C4-2B (cell line): Measurements from ENCODE around the gene PACS2.

Experiments used
- H3K27ac ChIP-seq: fragments of 450-650 bp; 2 replicates; pipeline ENCODE4 v1.5.1; 2017
- CTCF ChIP-seq: fragments of 450-650 bp; conservative IDR thresholded peaks from 2 replicates; pipeline ENCODE4 v1.5.1; 2017; ENCODE audit warnings: mild to moderate bottlenecking
- ZFX ChIP-seq: fragments of 450-650 bp; IDR thresholded peaks from 2 replicates; pipeline ENCODE4 v1.6.1; 2017

PACS2 gene

GRCh38 chr14:105303949-105304348 lies 10.6 kb upstream of the PACS2 start:
- H3K27ac ChIP-seq: no peak overlapping the region
- TF ChIP-seq CTCF: no peak
- TF ChIP-seq ZFX: no peak

- TF ChIP-seq ZFX: no peak
- no peak for TF ChIP-seq CTCF
- H3K27ac ChIP-seq: no peak overlapping the region
Measured at GRCh38 chr14:105304565-105304964, 10.0 kb upstream of the PACS2 start.

- H3K27ac ChIP-seq: no peak overlapping the region
- TF ChIP-seq ZFX: no peak
- TF ChIP-seq CTCF: no peak
Measured at GRCh38 chr14:105305345-105305744, 9.2 kb upstream of the PACS2 start.

- H3K27ac ChIP-seq: no peak overlapping the region
- TF ChIP-seq CTCF (no peak), ZFX (no peak)
Measured at GRCh38 chr14:105305791-105306190, 8.8 kb upstream of the PACS2 start.

- TF ChIP-seq CTCF (no peak), ZFX (no peak)
- H3K27ac ChIP-seq: no peak overlapping the region
Measured at GRCh38 chr14:105307052-105307727, 7.4 kb upstream of the PACS2 start.

- no peak overlapping the region for H3K27ac ChIP-seq
- TF ChIP-seq CTCF (no peak), ZFX (no peak)
Measured at GRCh38 chr14:105309371-105309770, 5.2 kb upstream of the PACS2 start.

GRCh38 chr14:105311838-105312237 lies 2.7 kb upstream of the PACS2 start:
- H3K27ac ChIP-seq: no peak overlapping the region
- TF ChIP-seq CTCF (no peak), ZFX (no peak)
